ENCODE results near the gene BMP5. TPM values are rescaled to one million over a fixed set of nuclear protein-coding genes. Genes with fewer than 3 reads are reported as not detected.

The BMP5 gene
- total and polyA plus RNA-seq, 10 of the 15 experiments (the other 5 are each of a cell fraction or from before 2014, with no cell fraction given) = not detected

- TF ChIP-seq PRDM15 (CRISPR knock-in tag; IDR thresholded peaks at IDR 0.05) (no peak), ZBTB40 (IDR thresholded peaks at IDR 0.05; ENCODE audit: borderline replicate concordance) (no peak), KLF5 (IDR thresholded peaks at IDR 0.05; ENCODE audit: partially characterized antibody) (no peak), FOXM1 (IDR thresholded peaks at IDR 0.05; ENCODE audit: low read depth, low read length) (no peak)
Observed at GRCh38 chr6:55872866-55873265, 2.5 kb downstream of the BMP5 start (continued).

Data from GM12878 (cell line).